ENCODE data around the gene CACNB3. TPM values are rescaled to one million over a fixed set of nuclear protein-coding genes. Genes with fewer than 3 reads are reported as not detected.
"Not testable (repeated sequence)": the region's sequence is repeated elsewhere in the genome, so short reads cannot be mapped to it uniquely, and the experiment has no call there.

CACNB3 gene
- polyA plus RNA-seq, 1 donor from 2014 or later: 123 TPM

GRCh38 chr12:48873534-48873933, 55.2 kb downstream of the CACNB3 start:
- H3K27ac ChIP-seq (ENCODE audit: low read length); H3K9ac ChIP-seq (ENCODE audit: low read length); H2AFZ ChIP-seq (ENCODE audit: low read depth, low read length); H3K79me2 ChIP-seq (replicated peaks; ENCODE audit: insufficient read depth, low read length); H3K9me3 ChIP-seq (ENCODE audit: low read length); H3K9me2 ChIP-seq (ENCODE audit: insufficient read depth, low read length); H3K27me3 ChIP-seq (ENCODE audit: insufficient read depth, low read depth, low read length); H3K36me3 ChIP-seq (ENCODE audit: insufficient read depth, low read length); H4K20me1 ChIP-seq (ENCODE audit: insufficient read depth); H3K4me3 ChIP-seq (ENCODE audit: low read length); H3K4me2 ChIP-seq (ENCODE audit: low read length); H3F3A ChIP-seq (ENCODE audit: insufficient read depth, low read length, poor library complexity, severe bottlenecking): not testable (repeated sequence)

GRCh38 chr12:48875944-48876515, 57.7 kb downstream of the CACNB3 start:
- no peak overlapping the region for H2AFZ ChIP-seq (ENCODE audit: low read depth, low read length)
- H3K9me2 ChIP-seq (ENCODE audit: insufficient read depth, low read length): no peaks in the 10 kb centered on the region
- H3K27me3 ChIP-seq (ENCODE audit: insufficient read depth, low read depth, low read length): no peaks in the 10 kb centered on the region
- H4K20me1 ChIP-seq (ENCODE audit: insufficient read depth): no peaks in the 10 kb centered on the region
- no peaks in the 10 kb centered on the region for H3K79me2 ChIP-seq (replicated peaks; ENCODE audit: insufficient read depth, low read length)
- no peak overlapping the region for H3K4me2 ChIP-seq (ENCODE audit: low read length)
- H3K36me3 ChIP-seq (ENCODE audit: insufficient read depth, low read length): no peaks in the 10 kb centered on the region
- no peak overlapping the region for H3K9ac ChIP-seq (ENCODE audit: low read length)
- no peak overlapping the region for H3K27ac ChIP-seq (ENCODE audit: low read length)
- no peaks in the 10 kb centered on the region for H3K9me3 ChIP-seq (ENCODE audit: low read length)
- no peak overlapping the region for H3K4me3 ChIP-seq (ENCODE audit: low read length)
- H3F3A ChIP-seq (ENCODE audit: insufficient read depth, low read length, poor library complexity, severe bottlenecking): no peaks in the 10 kb centered on the region
- no peak for TF ChIP-seq MXI1 (conservative IDR thresholded peaks at IDR 0.05; ENCODE audit: poor library complexity, severe bottlenecking)
- no peak for TF ChIP-seq EP300 (conservative IDR thresholded peaks at IDR 0.05; ENCODE audit: poor library complexity, severe bottlenecking)
- TF ChIP-seq RAD21 (conservative IDR thresholded peaks at IDR 0.05): no peak
- TF ChIP-seq TAF1 (IDR thresholded peaks at IDR 0.05; ENCODE audit: low read depth): no peak
- TF ChIP-seq POLR2AphosphoS5 (IDR thresholded peaks at IDR 0.05): no peak

Small RNA genes within 50 kb of the gene (small RNA-seq; reads per million reads assigned to genes)
- gene MIR4701: 0 to 1.2 (median 0) reads per million in 3 experiments
- gene RF00019: 0 to 1.2 (median 0) reads per million in 3 experiments

Other genes with a start within 250 kb of the CACNB3 start
- not detected in 2 replicates for gene LALBA, start 248.4 kb upstream of the CACNB3 start, polyA plus RNA-seq
- 116 and 173 TPM in 2 replicates for gene KANSL2, start 136.3 kb upstream of the CACNB3 start, polyA plus RNA-seq
- gene CCNT1, start 101.8 kb upstream of the CACNB3 start, polyA plus RNA-seq: 24.0 and 28.2 TPM in 2 replicates
- gene ADCY6, start 29.4 kb upstream of the CACNB3 start, polyA plus RNA-seq: 43.1 and 48.2 TPM in 2 replicates
- 94.6 and 96.5 TPM in 2 replicates for gene DDX23, start 33.7 kb downstream of the CACNB3 start, polyA plus RNA-seq
- 1.3 and 5.8 TPM in 2 replicates for gene RND1, start 47.4 kb downstream of the CACNB3 start, polyA plus RNA-seq
- gene FKBP11, start 107.0 kb downstream of the CACNB3 start, polyA plus RNA-seq: 24.5 and 24.9 TPM in 2 replicates
- 114 TPM in 2 replicates for gene ARF3, start 139.0 kb downstream of the CACNB3 start, polyA plus RNA-seq
- 0.92 and 1.2 TPM in 2 replicates for gene WNT10B, start 153.2 kb downstream of the CACNB3 start, polyA plus RNA-seq
- gene WNT1, start 159.8 kb downstream of the CACNB3 start, polyA plus RNA-seq: not detected in 2 replicates
- gene DDN, start 180.9 kb downstream of the CACNB3 start, polyA plus RNA-seq: 0.20 and 0.51 TPM in 2 replicates
- 69.0 and 71.0 TPM in 2 replicates for gene PRKAG1, start 200.3 kb downstream of the CACNB3 start, polyA plus RNA-seq
- 14.1 and 15.8 TPM in 2 replicates for gene KMT2D, start 242.3 kb downstream of the CACNB3 start, polyA plus RNA-seq

Measured in neural cell (in vitro differentiated cells).